Stimulated activated CD4-positive, alpha-beta T cell treated with anti-CD3 and anti-CD28 coated beads, Interleukin-12 subunit alpha, Interleukin-12 subunit beta, amount 100 ng/mL, for 24 hours (primary cell): ENCODE data around the gene AIMP2.
"Not testable (repeated sequence)": the region's sequence is repeated elsewhere in the genome, so short reads cannot be mapped to it uniquely, and the experiment has no call there.

Experiments used
- DNase-seq, 2 experiments: peaks; one replicate each; pipeline ENCODE4 v3.0.0-alpha.2; 2020; ENCODE audit warnings: low read depth in 2 of 2

The AIMP2 gene

GRCh38 chr7:6026011-6026819 lies 17.1 kb downstream of the AIMP2 start:
- DNase-seq: peak; percentile 19 to 44

GRCh38 chr7:6026820-6027311 lies 17.8 kb downstream of the AIMP2 start:
- no peak for DNase-seq

GRCh38 chr7:6027806-6028365 lies 18.8 kb downstream of the AIMP2 start:
- no peak for DNase-seq

- DNase-seq: no peak
Observed at GRCh38 chr7:6028563-6028962, 19.5 kb downstream of the AIMP2 start.

- no peak for DNase-seq
Observed at GRCh38 chr7:6030988-6031387, 21.9 kb downstream of the AIMP2 start, which contains the start of gene ANKRD61. ANKRD61 (plus strand) TSS chr7:6031376; CDS start chr7:6031376, 0 bp downstream.

- no peak for DNase-seq
Observed at GRCh38 chr7:6031567-6031966, 22.5 kb downstream of the AIMP2 start.

- no peak for DNase-seq
Observed at GRCh38 chr7:6032167-6032566, 23.1 kb downstream of the AIMP2 start.

- no peak for DNase-seq
Observed at GRCh38 chr7:6032641-6033040, 23.6 kb downstream of the AIMP2 start.

- DNase-seq: no peak
Observed at GRCh38 chr7:6035165-6035564, 26.1 kb downstream of the AIMP2 start.

- DNase-seq: no peak
Observed at GRCh38 chr7:6035686-6036085, 26.6 kb downstream of the AIMP2 start.

GRCh38 chr7:6049780-6050179 lies 40.7 kb downstream of the AIMP2 start:
- DNase-seq: no peak

GRCh38 chr7:6051185-6051584 lies 42.1 kb downstream of the AIMP2 start:
- DNase-seq: not testable (repeated sequence)

GRCh38 chr7:6056616-6057015 lies 47.5 kb downstream of the AIMP2 start:
- DNase-seq: no peak

- no peak for DNase-seq
Observed at GRCh38 chr7:6057316-6058129, 48.5 kb downstream of the AIMP2 start.

- not testable (repeated sequence) for DNase-seq
Observed at GRCh38 chr7:6059941-6060340, 50.9 kb downstream of the AIMP2 start.

GRCh38 chr7:6071406-6071805 lies 62.3 kb downstream of the AIMP2 start:
- DNase-seq: no peak
